Glomerular endothelial cell (primary cell): ENCODE measurements around the gene KRT24. TPM values are rescaled to one million over a fixed set of nuclear protein-coding genes. Genes with fewer than 3 reads are reported as not detected.
A peak's percentile ranks its signal among the peaks of the same experiment; 100 is the strongest.

Experiments used
- DNase-seq: peaks from one replicate; pipeline ENCODE4 v3.0.0-alpha.2; 2011; ENCODE audit warnings: low read depth, low spot score; ENCODE audit errors: extremely low read depth
- total RNA-seq: library from RNA; depleted of rRNA; stranded (reverse); fragments of >200 nt; gene quantifications from 2 replicates; pipeline ENCODE4 v1.2.3, GENCODE V29; 2015

The KRT24 gene
- total RNA-seq, 1 donor from 2014 or later: not detected

GRCh38 chr17:40695874-40696472 is 7.6 kb downstream of the KRT24 start:
- DNase-seq: no peak

- DNase-seq: no peak
Measured at GRCh38 chr17:40694584-40694983, 9.0 kb downstream of the KRT24 start.

- DNase-seq: no peak
Measured at GRCh38 chr17:40687106-40687505, 16.4 kb downstream of the KRT24 start.

- no peak for DNase-seq
Measured at GRCh38 chr17:40686192-40686591, 17.4 kb downstream of the KRT24 start.

- no peak for DNase-seq
Measured at GRCh38 chr17:40680998-40681397, 22.6 kb downstream of the KRT24 start.

GRCh38 chr17:40679523-40679907 is 24.0 kb downstream of the KRT24 start:
- no peak for DNase-seq

GRCh38 chr17:40678902-40679522 is 24.5 kb downstream of the KRT24 start:
- DNase-seq: no peak

GRCh38 chr17:40675905-40676304 is 27.6 kb downstream of the KRT24 start:
- DNase-seq: no peak

- no peak for DNase-seq
Measured at GRCh38 chr17:40672654-40673053, 30.9 kb downstream of the KRT24 start.

GRCh38 chr17:40671282-40671681 is 32.3 kb downstream of the KRT24 start:
- DNase-seq: no peak

GRCh38 chr17:40666331-40666730 is 37.2 kb downstream of the KRT24 start:
- no peak for DNase-seq

- DNase-seq: no peak
Measured at GRCh38 chr17:40664582-40665333, 38.8 kb downstream of the KRT24 start, which contains the start of gene KRT222. Gene KRT222 (minus strand): TSS chr17:40665177. CDS start chr17:40665099, 78 bp downstream.

- DNase-seq: no peak
Measured at GRCh38 chr17:40663252-40663651, 40.3 kb downstream of the KRT24 start.

GRCh38 chr17:40659911-40660310 is 43.6 kb downstream of the KRT24 start:
- DNase-seq: no peak

- no peak for DNase-seq
Measured at GRCh38 chr17:40658396-40658795, 45.2 kb downstream of the KRT24 start.

GRCh38 chr17:40651939-40652338 is 51.6 kb downstream of the KRT24 start:
- DNase-seq: no peak

GRCh38 chr17:40648384-40648968 is 55.1 kb downstream of the KRT24 start:
- peak; percentile 7 for DNase-seq

Other genes with a start within 250 kb of the KRT24 start
- not detected in 2 replicates for gene TNS4, start 202.1 kb downstream of the KRT24 start, total RNA-seq
- 0.05 TPM in 1 of 2 replicates, not detected in the other for gene CCR7, start 138.3 kb downstream of the KRT24 start, total RNA-seq
- 104 and 106 TPM in 2 replicates for gene SMARCE1, start 55.9 kb downstream of the KRT24 start, total RNA-seq
- not detected in 2 replicates for gene KRT222, start 38.6 kb downstream of the KRT24 start, total RNA-seq
- not detected in 2 replicates for gene KRT25, start 51.6 kb upstream of the KRT24 start, total RNA-seq
- not detected in 2 replicates for gene KRT26, start 68.4 kb upstream of the KRT24 start, total RNA-seq
- gene KRT27, start 78.8 kb upstream of the KRT24 start, total RNA-seq: not detected in 2 replicates
- not detected in 2 replicates for gene KRT28, start 96.2 kb upstream of the KRT24 start, total RNA-seq
- 18.2 and 24.8 TPM in 2 replicates for gene KRT10, start 118.9 kb upstream of the KRT24 start, total RNA-seq
- gene KRT12, start 163.5 kb upstream of the KRT24 start, total RNA-seq: not detected in 2 replicates
- not detected in 2 replicates for gene KRT20, start 181.5 kb upstream of the KRT24 start, total RNA-seq
- gene KRT23, start 233.9 kb upstream of the KRT24 start, total RNA-seq: not detected in 2 replicates